ENCODE results near the gene LRRC8E.
A peak's percentile ranks its signal among the peaks of the same experiment; 100 is the strongest.
"Not testable (repeated sequence)": the region's sequence is repeated elsewhere in the genome, so short reads cannot be mapped to it uniquely, and the experiment has no call there.

Gene LRRC8E

DNA sequence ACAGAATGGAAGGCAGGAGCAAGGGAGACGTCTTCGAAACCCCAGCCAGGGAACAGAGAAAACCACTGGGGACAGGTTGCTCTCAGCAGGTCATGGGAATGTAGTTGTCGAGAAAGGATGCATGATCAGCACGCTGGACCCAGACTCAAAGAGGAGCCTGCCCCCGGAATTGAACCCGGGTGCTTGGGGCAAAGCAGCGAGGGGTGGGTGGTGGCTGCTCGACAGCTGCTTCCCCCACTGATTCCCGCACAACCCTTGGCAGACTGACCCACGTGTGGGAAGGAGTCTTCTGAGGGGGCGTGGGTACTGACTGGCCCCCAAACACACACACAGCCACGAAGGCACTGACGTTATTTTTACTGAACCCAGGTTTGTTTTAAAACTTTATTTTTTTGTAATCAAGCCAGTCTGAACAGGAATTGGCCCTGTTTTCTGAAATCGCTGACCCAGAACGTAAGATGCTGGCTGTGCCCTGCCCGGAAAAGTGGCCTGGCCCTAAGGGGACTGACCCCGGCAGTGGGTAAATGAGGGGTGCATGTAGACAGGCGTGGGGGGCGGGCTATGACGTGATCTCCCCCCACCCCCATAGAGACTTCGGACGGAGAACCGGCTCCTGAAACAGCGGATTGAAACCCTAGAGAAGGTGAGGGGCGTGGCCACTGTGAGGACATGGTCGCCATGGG, 32.7 kb upstream of the LRRC8E start:
- DNase-seq: no peak

DNA sequence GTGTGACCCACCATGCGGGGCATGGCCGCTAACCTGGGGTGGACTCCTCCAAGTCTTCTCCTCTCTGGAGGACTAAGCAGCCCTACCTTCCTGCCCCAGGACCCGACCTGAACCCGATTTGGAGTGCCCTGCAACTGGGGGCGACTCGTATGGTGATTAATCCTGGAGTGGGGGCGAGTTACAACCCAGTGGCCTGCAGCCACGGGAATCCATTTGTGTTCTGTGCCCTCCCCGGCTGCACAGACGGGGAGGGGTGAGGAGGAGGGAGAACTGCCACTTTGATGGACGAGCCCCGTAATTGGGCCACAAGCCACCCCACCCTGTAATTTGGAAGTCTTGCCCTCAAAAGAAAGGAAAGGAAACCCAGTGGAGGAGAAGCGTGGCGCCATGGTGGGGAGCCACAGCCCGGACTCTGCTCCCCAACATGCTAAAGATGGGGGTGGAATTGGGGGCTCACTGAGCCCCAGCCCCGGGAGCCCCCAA, 32.2 kb upstream of the LRRC8E start:
- DNase-seq: no peak

DNA sequence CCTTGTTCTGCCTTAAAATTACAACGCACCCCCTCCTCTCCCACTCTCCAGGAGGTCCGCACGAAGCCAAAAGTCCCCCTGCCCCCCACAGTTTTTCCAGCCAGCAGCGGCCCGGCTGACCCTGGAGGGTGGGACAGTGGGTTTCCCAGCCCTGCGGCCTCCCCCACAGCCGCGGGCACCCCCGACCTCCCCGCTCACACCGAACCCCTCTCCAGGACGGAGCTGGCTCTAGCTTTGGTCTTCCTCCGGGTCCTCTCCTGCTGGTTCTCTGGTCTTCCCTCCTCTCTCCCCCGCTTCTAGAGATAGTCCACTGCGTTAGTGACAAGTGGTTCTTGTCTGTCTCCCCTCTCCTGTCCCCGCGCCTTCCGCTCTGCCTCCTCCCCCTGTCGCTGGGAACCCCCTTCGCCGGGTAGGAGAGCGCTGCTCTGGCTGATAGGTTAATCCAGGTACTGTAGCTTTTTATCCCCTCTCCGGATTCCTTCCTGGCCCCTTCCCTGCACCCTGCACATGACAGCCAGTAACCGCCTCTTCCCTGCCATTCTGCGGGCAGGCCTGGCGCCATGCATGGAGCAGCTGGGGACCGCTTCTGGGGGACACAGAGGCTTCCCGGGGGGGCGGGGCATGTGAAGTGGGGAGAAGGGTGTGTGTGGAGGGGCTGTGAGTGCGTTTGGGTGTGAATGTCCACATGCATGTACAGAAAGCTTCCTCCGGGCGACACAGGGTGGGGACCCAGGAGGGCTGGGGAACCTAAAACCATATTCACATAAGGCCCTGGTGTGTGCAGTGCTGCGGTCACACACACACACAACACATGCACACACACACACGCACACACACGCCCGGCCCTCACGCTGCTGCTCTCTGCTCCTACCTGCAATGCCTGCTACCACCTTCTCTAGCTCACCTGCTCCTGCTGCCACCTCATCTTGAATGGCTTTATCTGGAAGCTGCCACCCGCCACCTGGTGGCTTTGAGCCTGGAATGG, 31.3 kb upstream of the LRRC8E start:
- DNase-seq: peak; percentile 34

DNA sequence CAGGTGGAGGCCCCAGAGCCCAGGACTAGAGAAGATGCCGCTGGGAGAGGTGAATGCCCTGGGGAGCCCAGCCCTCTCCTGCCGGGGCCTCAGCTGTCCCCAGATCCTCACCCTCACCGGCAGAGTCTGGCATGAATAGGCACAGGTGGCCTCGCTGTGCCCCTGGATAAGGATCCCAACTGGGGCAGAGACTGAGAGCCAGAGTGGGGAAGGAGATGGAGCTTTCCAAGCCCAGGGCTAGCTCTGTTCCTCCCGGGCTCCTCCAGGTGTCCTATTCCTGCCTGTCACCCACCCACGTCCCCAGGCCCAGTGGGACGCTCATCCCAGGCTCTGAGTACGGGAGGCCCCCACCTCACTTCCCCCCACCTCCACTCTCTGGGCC, 30.6 kb upstream of the LRRC8E start:
- no peak for DNase-seq

DNA sequence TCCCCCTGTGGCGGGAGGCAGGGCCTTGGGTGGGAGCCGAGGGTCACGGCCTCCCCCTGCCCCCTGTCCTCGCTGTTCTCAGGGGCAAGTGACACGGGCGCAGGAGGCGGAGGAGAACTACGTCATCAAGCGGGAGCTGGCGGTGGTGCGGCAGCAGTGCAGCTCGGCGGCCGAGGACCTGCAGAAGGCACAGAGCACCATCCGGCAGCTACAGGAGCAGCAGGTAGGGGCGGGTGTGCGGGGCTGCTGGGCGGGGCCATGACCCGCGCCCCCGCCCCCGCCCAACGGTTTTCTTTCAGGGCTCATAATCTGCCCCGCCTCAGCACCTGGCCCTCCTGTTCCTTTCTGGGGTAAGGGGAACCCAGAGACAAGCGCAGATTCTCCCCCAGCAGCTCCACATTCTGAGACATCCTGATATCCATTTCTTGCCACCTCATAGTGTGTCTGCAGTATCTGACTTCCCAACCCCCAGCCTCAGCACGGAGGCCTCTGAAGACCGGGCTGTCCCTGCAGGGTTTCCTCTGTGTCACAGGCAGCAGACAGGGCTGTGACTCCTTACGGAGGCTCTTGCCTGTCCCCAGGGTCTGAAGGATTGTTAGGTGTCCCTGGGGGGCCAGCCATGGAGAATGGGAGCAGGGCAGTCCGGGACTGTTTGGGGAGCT, 30.1 kb upstream of the LRRC8E start:
- DNase-seq: peak; percentile 88

DNA sequence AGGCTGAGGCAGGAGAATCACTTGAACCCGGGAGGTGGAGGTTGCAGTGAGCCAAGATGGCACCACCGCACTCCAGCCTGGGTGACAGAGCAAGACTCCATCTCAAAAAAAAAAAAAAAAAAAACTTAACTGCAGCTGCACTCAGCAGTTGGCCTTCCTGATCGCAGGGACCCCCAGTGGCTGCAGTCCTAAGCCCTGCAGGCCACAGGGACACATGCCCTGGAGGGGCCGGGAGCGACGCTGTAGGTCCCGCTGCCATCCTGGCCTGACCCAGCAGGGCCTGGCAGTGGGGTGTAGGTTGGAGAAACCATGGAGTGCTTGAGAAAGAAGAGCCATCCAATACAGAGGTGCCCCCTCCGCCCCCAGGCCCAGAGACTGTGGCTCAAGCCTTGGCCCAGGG, 29.2 kb upstream of the LRRC8E start:
- DNase-seq: not testable (repeated sequence)

DNA sequence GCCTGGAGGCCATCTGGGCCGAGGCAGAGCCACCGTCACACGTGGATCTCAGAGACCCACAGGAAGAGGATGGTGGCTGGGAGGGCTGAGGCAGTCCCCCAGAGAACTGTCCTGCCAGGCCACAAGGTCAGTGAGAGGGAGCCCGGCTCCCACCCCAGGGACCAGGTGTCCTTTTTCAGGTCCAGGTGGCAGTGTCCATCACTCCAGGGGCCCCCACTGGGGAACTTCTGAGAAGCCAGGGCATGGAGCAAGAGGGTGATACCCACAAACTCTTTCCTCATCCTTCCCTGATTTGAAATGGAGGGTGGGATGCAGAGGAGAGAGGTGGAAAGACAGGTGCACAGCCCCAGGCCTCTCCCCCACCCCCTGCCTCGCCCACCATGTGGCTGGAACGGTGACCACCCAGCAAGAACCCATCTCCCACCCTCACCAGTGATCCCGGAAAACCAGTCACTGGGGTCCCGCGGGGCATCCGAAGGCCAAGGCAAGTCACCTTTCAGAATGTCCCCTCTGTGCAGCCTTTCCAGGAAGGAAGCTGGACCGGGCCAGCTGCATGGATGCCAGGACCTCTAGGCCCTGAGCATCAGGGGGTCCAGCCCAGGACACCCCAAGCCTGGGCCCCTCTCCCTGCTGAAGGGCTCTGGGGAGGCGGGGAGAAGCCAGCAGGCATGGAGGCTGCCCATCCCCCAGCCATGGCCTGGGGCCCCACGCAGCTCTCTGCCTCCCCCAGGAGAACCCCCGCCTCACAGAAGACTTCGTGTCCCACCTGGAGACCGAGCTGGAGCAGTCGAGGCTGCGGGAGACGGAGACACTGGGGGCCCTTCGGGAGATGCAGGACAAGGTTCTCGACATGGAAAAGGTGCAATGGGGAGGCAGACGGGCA, 28.2 kb upstream of the LRRC8E start:
- DNase-seq: no peak

DNA sequence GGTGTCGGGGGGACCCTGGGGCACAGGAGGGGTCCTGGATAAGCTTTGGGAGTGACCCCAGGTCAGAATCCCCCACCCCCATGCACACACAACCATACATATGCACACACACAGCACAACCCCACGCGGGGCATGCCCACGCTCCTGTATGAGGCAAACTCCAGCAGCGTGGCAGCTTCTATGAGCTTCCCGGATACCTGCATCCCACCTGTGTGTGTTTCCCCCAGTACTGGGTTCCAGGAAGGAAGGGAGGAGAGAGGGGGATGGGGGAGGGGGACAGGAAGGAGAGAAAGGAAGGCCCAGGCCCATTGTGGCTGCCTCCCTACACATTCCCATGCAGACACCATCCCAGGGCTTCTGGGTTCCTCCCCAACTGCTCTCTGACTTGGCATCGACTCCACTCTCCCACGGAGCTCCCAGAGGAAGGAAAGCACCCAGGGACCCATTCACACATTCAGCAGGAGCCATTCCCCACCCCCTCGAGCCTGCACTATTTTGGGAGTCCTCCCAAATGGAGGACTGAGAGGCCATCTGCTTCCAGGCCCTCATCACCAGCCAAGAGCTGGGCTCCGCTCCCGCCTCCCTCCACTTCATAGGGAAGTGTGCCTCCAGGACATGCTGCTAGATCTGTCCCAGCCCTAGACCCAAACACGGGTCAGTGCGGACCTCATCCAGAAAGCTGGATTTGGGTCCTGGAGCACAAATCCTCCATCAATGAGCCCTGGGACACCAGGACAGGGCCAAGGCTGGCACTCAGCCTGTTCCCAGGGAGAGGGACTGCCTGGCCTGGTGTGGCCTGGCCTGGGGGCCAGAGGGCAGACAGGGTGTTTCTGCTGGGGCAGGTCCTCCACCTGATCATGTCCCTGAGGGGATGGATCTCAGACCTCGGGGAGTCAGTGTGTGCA, 27.3 kb upstream of the LRRC8E start:
- DNase-seq: no peak

DNA sequence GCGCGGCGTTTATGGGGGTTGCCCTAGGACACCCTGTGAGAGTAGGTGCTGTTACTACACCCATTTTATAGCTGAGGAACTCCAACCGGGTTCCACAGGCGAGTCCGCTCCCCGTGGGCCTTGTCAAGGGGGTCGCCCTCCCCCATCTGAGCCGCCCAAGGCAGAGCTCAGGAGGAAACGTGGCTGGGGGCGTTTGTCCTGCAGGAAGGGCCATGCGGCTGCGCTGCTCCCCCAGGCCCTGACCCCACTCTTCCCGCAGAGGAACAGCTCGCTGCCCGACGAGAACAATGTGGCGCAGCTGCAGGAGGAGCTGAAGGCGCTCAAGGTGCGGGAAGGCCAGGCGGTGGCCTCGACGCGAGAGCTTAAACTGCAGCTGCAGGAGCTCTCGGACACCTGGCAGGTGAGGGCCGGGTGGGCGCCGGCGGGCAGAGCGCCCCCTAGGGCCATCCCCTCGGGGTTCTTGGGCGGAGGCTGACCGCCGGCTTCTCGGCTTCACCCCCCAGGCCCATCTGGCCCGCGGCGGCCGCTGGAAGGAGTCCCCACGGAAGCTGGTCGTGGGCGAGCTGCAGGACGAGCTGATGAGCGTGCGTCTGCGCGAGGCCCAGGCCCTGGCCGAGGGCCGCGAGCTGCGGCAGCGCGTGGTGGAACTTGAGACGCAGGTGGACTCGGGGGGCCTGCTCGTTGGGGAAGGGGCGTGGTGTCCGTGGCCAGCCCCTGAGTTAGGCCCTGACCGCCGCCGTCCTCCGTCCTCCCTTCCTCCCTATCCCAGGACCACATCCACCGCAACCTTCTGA, 26.5 kb upstream of the LRRC8E start:
- DNase-seq: no peak

DNA sequence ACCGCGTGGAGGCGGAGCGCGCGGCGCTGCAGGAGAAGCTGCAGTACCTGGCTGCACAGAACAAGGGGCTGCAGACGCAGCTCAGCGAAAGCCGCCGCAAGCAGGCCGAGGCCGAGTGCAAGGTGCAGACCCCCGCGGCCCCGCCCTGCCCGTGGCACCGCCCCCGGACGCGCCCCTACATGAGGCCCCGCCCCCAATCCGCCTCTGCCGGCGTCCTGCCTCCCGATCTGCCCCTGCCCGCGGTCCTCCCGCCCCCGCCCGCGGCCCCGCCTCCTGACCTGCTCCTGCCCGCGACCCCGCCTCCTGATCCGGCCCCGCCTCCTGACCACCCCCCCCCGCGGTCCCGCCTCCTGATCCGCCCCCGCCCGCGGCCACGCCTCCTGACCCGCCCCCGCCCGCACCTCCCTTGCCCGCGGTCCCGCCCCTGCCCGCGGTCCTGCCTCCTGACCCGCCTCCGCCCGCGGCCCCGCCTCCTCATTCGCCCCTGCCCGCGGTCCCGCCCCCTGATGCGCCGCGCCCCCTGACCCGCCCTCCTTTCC, 25.8 kb upstream of the LRRC8E start:
- no peak for DNase-seq

DNA sequence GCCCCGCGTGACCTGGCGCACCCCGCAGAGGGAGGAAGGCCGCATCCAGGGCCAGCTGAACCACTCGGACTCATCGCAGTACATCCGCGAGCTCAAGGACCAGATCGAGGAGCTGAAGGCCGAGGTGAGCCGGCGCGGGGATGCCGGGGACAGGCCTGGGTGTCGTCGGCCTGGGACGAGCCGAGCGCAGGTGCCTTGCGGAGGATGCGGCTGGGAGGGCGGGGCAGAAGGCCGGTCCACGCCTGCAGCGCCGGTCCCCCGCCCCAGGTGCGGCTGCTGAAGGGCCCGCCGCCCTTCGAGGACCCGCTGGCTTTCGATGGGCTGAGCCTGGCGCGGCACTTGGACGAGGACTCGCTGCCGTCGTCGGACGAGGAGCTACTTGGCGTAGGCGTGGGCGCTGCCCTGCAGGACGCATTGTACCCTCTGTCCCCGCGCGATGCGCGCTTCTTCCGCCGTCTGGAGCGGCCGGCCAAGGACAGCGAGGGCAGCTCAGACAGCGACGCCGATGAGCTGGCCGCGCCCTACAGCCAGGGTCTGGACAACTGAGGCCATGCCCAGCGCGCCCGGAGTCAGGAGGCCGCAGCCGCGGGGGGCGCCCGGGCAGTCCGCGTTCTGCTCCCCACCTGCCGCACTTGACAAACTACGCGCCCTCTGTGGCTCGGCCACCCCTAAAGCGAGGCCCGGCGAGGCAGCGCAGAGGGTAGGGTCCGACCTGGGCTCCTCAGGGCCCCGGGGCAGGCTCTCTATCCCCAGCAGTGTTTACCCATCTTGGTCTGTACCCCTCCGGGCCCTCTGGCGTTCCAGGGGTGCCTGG, 24.9 kb upstream of the LRRC8E start:
- no peak for DNase-seq

DNA sequence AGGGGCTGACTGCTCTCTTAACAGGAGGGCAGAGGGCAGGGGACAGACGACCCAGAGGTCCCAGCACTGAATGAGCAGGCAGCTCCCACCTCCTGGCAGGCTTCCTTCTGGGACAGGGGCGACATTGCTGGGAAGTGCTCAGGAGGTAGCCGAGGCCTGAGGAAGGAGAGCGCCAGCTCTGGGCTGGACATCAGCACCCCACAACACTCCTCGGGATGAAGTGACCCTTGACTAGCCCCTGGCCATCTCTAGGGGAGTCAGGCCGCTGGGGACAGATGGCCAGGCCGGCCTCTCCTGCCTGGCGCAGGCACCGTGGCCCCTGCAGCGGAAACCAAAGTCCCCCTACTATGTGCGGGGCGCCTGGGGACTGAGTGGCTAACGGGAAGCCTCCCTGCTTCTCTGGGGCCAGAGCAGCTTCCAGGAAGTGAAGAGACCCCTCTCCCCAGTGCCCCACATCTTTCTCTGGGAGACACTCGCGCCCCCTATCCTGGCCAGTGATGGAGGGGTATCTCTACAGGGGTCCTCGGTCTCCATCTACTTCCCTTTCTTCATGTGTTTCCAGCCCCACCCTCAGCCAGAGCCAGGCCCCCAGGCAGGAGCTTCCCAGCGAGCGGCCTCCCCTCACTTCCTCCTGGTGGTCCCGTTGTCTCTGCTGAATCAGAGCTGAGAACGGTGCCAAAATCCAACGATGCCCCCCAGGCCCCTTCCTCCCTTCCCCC, 24.2 kb upstream of the LRRC8E start:
- DNase-seq: no peak

DNA sequence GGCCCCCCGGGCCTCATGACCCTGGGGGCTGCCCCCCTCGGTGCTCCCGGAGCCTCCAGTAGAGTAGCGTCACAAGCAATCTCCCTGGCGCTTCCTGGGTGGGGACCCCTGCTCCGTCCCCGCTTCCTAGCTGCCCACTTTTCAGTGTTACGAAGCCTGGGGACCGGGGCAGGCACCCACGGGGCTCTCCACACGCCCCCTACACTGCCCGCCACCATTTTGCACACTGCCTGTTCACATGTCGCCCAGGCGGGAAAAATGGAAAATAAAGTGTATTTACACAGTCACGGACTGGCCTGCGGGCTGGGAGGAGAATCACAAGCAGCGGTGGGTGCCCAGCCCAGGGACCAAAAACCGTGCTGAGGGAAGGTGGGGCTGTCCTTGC, 23.6 kb upstream of the LRRC8E start:
- DNase-seq: no peak

DNA sequence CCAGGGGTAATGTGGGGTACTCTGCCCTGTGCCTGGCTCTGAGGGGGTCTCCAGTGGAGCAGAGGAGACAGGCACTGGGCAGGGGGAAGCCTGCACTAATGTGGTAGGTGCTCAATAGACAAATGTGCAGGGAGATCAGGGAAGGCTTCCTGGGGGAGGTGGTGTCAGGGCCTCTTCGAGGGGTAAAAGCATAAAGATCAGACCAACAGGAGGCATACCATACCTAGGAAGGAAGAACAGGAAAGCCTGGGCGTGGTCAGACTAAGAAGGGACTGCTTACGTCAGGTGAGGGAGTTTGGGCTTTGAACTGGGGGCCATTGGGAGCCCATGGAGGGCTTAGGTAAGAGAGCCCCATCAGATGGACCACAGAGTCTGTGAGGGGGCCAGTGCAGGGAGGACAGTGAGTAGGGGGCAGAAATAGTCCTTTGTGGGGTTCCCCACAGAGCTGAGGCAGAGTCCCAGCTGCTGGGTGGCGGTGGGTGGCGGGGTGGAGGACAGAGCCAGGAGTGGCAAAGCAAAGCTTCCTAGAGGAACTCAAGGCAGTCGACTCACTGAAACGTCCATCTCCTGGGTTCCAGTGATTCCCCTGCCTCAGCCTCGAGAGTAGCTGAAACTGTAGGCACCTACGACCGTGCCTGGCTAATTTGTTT, 22.9 kb upstream of the LRRC8E start:
- DNase-seq: no peak

DNA sequence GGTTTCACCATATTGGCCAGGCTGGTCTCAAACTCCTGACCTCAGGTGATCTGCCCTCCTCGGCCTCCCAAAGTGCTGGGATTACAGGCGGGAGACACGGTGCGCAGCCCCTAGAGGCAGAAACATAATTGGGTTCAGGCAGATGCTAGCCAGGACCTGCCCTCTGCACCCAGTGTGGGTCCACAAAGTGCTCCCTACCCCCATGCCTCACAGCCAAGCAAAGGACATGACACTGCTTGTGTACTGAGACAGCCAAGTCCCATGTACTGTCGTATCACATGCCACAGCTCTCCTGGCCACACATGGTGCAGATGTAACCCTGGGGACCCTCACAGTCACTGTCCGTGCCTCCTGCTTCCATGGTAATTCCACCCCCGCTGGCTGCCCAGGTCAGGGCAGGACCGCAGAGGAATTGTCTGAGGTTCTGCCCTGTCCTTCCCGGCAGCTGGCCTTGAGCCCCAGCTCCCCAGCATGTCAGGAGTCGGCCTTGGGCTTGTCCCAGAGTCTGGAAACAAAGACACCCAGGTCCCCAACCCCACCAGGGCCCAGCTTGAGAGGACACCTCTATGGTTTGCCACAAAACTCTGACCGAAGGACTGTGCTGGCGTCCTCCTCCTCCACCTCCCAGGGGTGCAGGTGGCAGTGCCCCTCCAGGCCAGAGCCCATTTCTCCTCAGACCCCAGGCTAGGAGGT, 21.8 kb upstream of the LRRC8E start:
- no peak for DNase-seq

DNA sequence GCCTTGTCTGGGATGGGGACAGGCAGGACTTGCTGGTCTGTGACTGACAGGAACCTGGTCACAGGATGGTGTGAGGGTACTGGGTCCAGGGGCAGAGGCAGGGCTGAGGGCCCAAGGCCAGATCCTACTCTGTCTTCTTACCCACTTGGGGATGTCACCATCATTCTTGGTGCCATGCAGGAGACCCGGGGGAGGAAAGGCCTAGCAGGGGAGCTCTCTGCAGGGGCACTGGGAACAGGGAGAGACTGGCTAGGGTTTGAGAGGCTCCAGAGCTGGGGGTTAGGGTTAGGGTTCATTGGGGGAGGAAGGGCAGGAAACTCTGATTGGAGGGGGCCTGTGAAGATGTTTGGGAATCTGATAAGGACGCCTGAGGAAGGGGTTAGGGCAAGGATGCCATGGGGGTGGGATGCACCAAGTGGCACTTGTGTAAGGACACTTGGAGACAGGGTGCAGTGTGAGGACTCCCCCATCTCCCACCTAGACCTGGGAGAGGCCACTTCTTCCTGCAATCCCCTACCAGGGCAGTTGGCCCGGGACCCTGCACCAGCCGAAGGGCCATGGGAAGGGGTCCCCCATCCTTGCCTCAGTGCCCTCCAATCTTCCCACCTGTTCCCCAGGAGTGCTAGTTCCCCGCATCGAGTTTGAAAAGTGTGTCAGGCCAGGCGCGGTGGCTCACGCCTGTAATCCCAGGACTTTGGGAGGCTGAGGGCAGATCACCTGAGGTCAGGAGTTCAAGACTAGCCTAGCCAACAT, 21.0 kb upstream of the LRRC8E start:
- DNase-seq: no peak

DNA sequence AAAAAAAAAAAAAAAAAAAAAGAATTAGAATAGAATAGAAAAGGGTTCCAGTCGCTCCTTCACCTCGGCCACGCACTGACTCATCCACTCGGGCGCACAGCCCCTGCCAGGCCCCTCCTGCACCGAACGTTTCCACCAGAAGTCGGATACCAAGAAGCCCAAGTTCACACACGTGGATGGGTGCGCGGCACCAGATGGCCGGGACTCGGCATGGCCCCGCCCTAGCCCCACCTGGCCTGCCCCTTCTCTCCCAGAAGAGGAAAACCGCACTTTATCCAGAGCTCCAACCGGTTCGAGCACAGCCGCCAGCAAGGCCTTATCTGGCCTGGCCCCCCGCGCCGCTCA, 20.0 kb upstream of the LRRC8E start:
- peak; percentile 80 for DNase-seq

Measured in NCI-H82 (cell line).